H1 (cell line): ENCODE data around the gene DECR2. TPM values are rescaled to one million over a fixed set of nuclear protein-coding genes. Genes with fewer than 3 reads are reported as not detected.

ENCODE experiments used
- polyA plus RNA-seq, 7 experiments: library from polyadenylated mRNA; depleted of rRNA in 3 of 7; stranded (reverse) in 5 of 7; unstranded in 2 of 7; fragments of >200 nt in 5 of 7; fragments of 200-250 nt in 2 of 7; gene quantifications; 1 replicate in 5 of 7; 2 replicates in 1 of 7; 4 replicates in 1 of 7; pipeline versions ENCODE4 v1.2.1 to v1.2.3, GENCODE V29; 2011 to 2013; ENCODE audit warnings: missing spikeins in 2 of 7, mixed read lengths in 2 of 7
- total RNA-seq: library from RNA; stranded (reverse); fragmentation: NEBNext Ultra II Directional; extraction: Animal tissue kit (Norgen Biotek cat#: 25700); gene quantifications from 2 replicates; pipeline ENCODE4 v1.2.1, GENCODE V29; 2021
- TF ChIP-seq, protein P1 (sequence below): fragments of 300-600 bp; sonication (generic); IDR thresholded peaks from 2 replicates; pipeline ENCODE4 v1.7.1; 2012; ENCODE audit warnings: low read length, moderate library complexity, mild to moderate bottlenecking, inconsistent platforms; ENCODE audit not compliant: insufficient replicate concordance
- TF ChIP-seq, protein P2 (sequence below): IDR thresholded peaks from 2 replicates; pipeline ENCODE4 v1.6.1; 2011; ENCODE audit warnings: low read depth, mild to moderate bottlenecking, low read length; ENCODE audit not compliant: insufficient read depth

DECR2 gene
- total and polyA plus RNA-seq, 2 of the 8 experiments (the other 6 are each of a cell fraction or from before 2014, with no cell fraction given) = 28.2 to 39.9 TPM

DNA sequence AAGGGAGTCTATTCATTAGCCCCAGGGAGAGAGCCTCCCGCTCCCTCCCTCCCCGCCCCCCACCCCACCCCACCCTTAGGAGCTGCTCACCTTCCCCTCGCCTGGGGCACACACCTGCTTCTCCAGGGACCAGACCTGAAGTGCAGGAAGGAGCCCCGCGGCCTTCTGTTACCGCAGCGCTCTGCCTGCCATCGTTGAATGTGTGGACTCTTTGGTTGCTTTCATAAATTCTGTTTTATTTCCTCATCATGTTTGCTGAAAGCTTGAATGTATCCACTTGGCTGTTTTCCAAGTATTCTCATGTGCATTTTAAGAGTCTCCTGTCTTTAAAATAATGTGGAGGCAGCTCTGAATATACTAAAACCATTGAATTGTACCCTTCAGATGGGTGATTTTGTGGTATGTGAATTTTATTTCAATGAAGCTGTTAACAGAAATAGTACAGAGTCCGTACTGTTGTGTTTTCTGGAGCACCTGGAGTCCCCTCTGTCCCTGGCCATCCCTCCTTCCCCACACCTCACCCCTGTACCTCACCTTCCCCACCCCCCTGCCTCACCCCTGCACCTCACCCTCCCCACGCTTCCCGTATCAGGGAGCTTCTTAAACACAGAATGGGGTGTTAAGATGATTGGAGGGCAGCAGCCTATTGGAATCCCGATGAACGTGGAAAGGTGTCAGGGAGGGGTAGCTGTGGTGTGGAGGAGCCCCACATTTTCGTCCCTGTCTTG is 49.3 kb downstream of the DECR2 start (continued):
- TF ChIP-seq, protein P1, sequence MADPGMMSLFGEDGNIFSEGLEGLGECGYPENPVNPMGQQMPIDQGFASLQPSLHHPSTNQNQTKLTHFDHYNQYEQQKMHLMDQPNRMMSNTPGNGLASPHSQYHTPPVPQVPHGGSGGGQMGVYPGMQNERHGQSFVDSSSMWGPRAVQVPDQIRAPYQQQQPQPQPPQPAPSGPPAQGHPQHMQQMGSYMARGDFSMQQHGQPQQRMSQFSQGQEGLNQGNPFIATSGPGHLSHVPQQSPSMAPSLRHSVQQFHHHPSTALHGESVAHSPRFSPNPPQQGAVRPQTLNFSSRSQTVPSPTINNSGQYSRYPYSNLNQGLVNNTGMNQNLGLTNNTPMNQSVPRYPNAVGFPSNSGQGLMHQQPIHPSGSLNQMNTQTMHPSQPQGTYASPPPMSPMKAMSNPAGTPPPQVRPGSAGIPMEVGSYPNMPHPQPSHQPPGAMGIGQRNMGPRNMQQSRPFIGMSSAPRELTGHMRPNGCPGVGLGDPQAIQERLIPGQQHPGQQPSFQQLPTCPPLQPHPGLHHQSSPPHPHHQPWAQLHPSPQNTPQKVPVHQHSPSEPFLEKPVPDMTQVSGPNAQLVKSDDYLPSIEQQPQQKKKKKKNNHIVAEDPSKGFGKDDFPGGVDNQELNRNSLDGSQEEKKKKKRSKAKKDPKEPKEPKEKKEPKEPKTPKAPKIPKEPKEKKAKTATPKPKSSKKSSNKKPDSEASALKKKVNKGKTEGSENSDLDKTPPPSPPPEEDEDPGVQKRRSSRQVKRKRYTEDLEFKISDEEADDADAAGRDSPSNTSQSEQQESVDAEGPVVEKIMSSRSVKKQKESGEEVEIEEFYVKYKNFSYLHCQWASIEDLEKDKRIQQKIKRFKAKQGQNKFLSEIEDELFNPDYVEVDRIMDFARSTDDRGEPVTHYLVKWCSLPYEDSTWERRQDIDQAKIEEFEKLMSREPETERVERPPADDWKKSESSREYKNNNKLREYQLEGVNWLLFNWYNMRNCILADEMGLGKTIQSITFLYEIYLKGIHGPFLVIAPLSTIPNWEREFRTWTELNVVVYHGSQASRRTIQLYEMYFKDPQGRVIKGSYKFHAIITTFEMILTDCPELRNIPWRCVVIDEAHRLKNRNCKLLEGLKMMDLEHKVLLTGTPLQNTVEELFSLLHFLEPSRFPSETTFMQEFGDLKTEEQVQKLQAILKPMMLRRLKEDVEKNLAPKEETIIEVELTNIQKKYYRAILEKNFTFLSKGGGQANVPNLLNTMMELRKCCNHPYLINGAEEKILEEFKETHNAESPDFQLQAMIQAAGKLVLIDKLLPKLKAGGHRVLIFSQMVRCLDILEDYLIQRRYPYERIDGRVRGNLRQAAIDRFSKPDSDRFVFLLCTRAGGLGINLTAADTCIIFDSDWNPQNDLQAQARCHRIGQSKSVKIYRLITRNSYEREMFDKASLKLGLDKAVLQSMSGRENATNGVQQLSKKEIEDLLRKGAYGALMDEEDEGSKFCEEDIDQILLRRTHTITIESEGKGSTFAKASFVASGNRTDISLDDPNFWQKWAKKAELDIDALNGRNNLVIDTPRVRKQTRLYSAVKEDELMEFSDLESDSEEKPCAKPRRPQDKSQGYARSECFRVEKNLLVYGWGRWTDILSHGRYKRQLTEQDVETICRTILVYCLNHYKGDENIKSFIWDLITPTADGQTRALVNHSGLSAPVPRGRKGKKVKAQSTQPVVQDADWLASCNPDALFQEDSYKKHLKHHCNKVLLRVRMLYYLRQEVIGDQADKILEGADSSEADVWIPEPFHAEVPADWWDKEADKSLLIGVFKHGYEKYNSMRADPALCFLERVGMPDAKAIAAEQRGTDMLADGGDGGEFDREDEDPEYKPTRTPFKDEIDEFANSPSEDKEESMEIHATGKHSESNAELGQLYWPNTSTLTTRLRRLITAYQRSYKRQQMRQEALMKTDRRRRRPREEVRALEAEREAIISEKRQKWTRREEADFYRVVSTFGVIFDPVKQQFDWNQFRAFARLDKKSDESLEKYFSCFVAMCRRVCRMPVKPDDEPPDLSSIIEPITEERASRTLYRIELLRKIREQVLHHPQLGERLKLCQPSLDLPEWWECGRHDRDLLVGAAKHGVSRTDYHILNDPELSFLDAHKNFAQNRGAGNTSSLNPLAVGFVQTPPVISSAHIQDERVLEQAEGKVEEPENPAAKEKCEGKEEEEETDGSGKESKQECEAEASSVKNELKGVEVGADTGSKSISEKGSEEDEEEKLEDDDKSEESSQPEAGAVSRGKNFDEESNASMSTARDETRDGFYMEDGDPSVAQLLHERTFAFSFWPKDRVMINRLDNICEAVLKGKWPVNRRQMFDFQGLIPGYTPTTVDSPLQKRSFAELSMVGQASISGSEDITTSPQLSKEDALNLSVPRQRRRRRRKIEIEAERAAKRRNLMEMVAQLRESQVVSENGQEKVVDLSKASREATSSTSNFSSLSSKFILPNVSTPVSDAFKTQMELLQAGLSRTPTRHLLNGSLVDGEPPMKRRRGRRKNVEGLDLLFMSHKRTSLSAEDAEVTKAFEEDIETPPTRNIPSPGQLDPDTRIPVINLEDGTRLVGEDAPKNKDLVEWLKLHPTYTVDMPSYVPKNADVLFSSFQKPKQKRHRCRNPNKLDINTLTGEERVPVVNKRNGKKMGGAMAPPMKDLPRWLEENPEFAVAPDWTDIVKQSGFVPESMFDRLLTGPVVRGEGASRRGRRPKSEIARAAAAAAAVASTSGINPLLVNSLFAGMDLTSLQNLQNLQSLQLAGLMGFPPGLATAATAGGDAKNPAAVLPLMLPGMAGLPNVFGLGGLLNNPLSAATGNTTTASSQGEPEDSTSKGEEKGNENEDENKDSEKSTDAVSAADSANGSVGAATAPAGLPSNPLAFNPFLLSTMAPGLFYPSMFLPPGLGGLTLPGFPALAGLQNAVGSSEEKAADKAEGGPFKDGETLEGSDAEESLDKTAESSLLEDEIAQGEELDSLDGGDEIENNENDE = no peak
- TF ChIP-seq, protein P2, sequence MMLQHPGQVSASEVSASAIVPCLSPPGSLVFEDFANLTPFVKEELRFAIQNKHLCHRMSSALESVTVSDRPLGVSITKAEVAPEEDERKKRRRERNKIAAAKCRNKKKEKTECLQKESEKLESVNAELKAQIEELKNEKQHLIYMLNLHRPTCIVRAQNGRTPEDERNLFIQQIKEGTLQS = no peak
